Activated CD8-positive, alpha-beta memory T cell treated with anti-CD3 and anti-CD28 coated beads, Interleukin-2, amount 10 ng/mL, durations not matched to agents 7 days and 5 days (primary cell): ENCODE results near the gene EVL. TPM values are rescaled to one million over a fixed set of nuclear protein-coding genes. Genes with fewer than 3 reads are reported as not detected.
A peak's percentile ranks its signal among the peaks of the same experiment; 100 is the strongest.
"Not testable (repeated sequence)": the region's sequence is repeated elsewhere in the genome, so short reads cannot be mapped to it uniquely, and the experiment has no call there.

Experiments
- ATAC-seq: fragments of 150-1000 bp; cut with Tn5 transposase; one replicate; pipeline ENCODE4 v1.10.0; 2021; ENCODE audit warnings: moderate library complexity
- CTCF ChIA-PET: fragments of 350-600 bp; sonication (Branson Sonifier 250); formaldehyde crosslinking; loops from one replicate; lab custom pipeline; 2021; ENCODE audit warnings: antibody characterized with exemption; lab: Charles Lee
- DNase-seq: peaks from one replicate; pipeline ENCODE4 v3.0.0-alpha.2; 2020
- H3K27ac Mint-ChIP-seq: one replicate; pipeline ENCODE4 v1.8.0; 2021; ENCODE audit warnings: mild to moderate bottlenecking, mixed read lengths
- H3K27me3 Mint-ChIP-seq: one replicate; pipeline ENCODE4 v1.8.0; 2021; ENCODE audit warnings: mixed read lengths
- H3K36me3 Mint-ChIP-seq: one replicate; pipeline ENCODE4 v1.8.0; 2021; ENCODE audit warnings: mild to moderate bottlenecking, mixed read lengths
- H3K4me1 Mint-ChIP-seq: one replicate; pipeline ENCODE4 v1.8.0; 2021; ENCODE audit warnings: mixed read lengths
- H3K4me3 Mint-ChIP-seq: one replicate; pipeline ENCODE4 v1.8.0; 2021; ENCODE audit warnings: mild to moderate bottlenecking, moderate library complexity, mixed read lengths
- H3K9me3 Mint-ChIP-seq: one replicate; pipeline ENCODE4 v1.8.0; 2022; ENCODE audit warnings: low read depth, mixed read lengths
- total RNA-seq, 2 experiments: library from RNA; stranded (reverse); gene quantifications; one replicate each; pipeline ENCODE4 v1.2.3, GENCODE V29; 2021

Gene EVL, protein sequence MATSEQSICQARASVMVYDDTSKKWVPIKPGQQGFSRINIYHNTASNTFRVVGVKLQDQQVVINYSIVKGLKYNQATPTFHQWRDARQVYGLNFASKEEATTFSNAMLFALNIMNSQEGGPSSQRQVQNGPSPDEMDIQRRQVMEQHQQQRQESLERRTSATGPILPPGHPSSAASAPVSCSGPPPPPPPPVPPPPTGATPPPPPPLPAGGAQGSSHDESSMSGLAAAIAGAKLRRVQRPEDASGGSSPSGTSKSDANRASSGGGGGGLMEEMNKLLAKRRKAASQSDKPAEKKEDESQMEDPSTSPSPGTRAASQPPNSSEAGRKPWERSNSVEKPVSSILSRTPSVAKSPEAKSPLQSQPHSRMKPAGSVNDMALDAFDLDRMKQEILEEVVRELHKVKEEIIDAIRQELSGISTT
- total RNA-seq = 100 to 1,000 TPM; 774 to 910 TPM

DNA sequence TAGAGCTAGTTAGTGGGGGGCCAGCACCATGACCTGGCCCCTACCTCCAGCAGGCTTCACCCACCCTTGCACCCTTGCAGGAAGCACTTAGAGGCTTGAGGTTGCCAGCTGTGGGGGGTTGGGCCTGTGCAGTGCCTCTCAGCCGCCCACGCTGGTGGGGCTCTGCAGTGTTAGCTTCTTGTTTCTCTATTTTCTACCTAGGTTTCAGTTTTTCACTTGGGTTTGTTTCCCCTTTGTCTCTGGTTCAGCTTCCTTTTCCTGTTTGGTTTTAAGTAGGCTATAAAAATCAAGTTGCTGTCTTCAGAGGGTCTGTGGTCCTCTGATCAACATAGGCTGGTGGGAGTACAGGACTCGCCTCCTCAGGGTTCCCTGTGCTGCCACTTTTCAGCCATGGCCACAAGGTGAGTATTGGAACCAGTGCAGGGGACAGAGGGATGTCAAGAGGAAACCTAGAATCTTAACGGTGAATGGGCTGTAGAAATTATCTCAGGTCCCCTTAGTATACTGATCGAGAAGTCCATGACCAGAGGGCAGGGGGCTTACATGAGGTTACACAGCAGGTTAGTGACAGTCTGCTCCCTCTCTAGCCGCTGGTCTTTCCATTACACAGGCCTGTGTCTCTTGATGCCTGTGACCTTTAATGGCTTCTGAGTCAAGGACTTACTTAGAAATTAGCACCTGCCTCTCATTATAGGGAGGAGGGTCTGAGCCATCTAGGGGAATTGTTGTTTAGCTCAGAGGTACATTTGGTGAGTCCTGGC is at the start of gene EVL:
TSS of gene EVL (plus strand) at position 312 of the 761 bp plus-strand sequence. CDS start at position 391, 79 bp downstream.
- Mint-ChIP-seq H3K27ac (peak within 1 kb of the TSS; percentile 99), H3K36me3 (peaks cover 43% of the 10 kb centered on the region), H3K9me3 (no peaks in the 10 kb centered on the region), H3K4me3 (peak within 1 kb of the TSS; percentile 97), H3K4me1 (peaks cover 55% of the 10 kb centered on the region), H3K27me3 (no peaks in the 10 kb centered on the region)
- peak; percentile 38 for ATAC-seq
- DNase-seq = peak; percentile 93
- CTCF ChIA-PET = interaction anchor here (1.0 to 25.9 kb wide), 8 partner anchors 4 to 581 kb away, joined by 3 to 607 read pairs (median 14); partner anchors contain the start of gene EVL

DNA sequence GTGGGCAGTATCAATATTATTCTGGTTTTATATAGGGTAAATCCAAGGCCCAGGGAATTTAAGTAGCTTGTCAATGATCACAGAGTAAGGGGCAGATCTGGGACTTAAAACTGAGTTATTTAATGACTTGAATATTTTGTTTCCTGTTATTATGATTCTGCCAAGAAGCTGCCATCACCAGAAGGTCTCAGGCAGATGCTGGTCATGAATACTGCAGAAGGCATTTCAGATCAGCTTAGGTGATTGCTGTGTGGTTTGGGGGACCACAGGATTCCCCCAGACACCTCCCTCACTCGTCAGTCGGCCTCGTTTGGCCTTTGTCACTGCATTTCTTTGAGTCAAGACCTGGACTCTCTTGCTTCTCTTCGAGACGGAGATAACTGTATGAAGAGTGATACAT is 47.7 kb upstream of the EVL start:
- H3K9me3 Mint-ChIP-seq = no peaks in the 10 kb centered on the region
- H3K4me3 Mint-ChIP-seq = no peak overlapping the region
- no peaks in the 10 kb centered on the region for H3K27me3 Mint-ChIP-seq
- ATAC-seq (no peak), DNase-seq (no peak)
- CTCF ChIA-PET = interaction anchor here (0.6 to 2.5 kb wide), 2 partner anchors 56 to 176 kb away, joined by 4 to 8 read pairs; no protein-coding TSS in a partner anchor
- peaks cover 3% of the 10 kb centered on the region for H3K4me1 Mint-ChIP-seq
- peaks cover 1% of the 10 kb centered on the region for H3K36me3 Mint-ChIP-seq
- H3K27ac Mint-ChIP-seq = no peak overlapping the region

DNA sequence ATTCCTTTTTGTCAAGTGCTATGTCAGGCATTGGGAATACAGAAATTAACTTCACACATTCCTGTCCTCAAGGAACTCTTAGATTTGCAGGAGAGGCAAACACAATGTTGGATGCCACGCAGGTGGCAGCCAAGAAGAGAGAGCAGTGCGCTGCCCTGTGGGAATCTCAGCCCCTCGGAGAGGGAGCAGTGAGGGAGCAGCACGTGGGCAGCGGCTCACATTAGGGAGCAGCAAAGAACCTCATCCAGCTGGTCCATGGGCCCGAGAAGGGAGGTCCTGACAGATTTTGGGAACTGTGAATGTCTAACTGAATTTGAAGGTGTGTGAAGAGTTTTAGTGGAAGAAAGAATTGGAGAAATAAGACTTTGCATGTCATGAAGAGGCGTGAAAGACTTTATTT is 47.2 kb upstream of the EVL start:
- CTCF ChIA-PET = no interaction called here
- Mint-ChIP-seq H3K4me3 (no peak overlapping the region), H3K27me3 (no peaks in the 10 kb centered on the region), H3K9me3 (no peaks in the 10 kb centered on the region), H3K4me1 (no peaks in the 10 kb centered on the region), H3K36me3 (peaks cover under 1% of the 10 kb centered on the region), H3K27ac (no peak overlapping the region)
- ATAC-seq (no peak), DNase-seq (no peak)

DNA sequence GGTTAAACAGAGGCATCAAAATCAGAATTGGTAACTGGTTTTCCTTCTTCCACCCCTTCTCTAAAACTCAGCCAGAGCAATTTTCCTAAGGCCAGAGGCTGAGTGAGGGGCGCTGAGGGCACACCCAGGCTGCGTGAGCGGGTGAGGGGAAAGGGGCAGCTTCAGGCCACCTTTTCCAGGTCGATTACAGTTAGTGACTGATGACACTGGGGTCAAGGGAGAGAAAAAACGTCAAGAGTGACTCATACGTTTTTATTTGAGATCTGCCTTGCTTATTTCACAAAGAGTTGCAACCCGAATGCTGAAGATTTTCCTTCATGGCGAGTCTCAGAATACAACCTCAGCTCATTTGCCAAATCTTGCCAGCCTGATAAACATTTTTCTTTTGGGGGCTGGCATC is 46.7 kb upstream of the EVL start:
- Mint-ChIP-seq H3K27me3 (no peaks in the 10 kb centered on the region), H3K4me1 (no peaks in the 10 kb centered on the region), H3K9me3 (no peaks in the 10 kb centered on the region), H3K36me3 (no peaks in the 10 kb centered on the region), H3K27ac (no peak overlapping the region), H3K4me3 (no peak overlapping the region)
- CTCF ChIA-PET = interaction anchor here (1.2 kb wide), 1 partner anchor 175 kb away, joined by 3 read pairs; no protein-coding TSS in a partner anchor
- ATAC-seq = no peak
- no peak for DNase-seq

DNA sequence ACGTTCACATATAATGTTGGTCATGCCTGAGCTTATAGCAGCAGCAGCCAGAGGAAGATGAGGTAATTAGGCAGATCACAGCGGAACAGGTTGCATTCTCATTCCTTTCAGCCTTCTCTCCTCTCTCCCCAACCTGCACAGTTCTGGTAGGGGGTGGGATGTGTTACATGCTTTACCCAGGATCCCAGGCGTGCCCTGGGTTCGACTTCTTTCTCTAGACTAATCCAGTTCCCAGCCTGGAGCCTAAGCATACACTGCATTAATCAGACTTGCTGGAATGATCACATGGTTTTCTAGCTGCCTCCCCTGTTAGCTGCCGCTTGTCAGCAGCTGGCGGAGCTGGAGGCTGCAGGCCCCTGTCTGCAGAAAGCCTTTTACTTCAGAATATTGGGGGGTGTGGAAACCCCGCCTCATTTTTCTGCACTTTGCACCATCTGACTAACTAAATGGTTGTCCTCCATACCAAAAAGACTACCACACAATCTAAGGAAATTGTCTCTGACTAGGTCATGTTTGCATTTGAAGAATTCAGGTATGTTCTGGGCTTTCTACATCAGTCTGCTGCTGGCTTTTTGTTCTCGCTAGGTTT is 46.0 kb upstream of the EVL start:
- no peaks in the 10 kb centered on the region for H3K9me3 Mint-ChIP-seq
- H3K27me3 Mint-ChIP-seq = no peaks in the 10 kb centered on the region
- H3K36me3 Mint-ChIP-seq = no peaks in the 10 kb centered on the region
- no peak overlapping the region for H3K4me3 Mint-ChIP-seq
- CTCF ChIA-PET = interaction anchor here (1.2 kb wide), 1 partner anchor 174 kb away, joined by 3 read pairs; no protein-coding TSS in a partner anchor
- peaks cover 2% of the 10 kb centered on the region for H3K4me1 Mint-ChIP-seq
- no peak overlapping the region for H3K27ac Mint-ChIP-seq
- ATAC-seq (no peak), DNase-seq (no peak)

DNA sequence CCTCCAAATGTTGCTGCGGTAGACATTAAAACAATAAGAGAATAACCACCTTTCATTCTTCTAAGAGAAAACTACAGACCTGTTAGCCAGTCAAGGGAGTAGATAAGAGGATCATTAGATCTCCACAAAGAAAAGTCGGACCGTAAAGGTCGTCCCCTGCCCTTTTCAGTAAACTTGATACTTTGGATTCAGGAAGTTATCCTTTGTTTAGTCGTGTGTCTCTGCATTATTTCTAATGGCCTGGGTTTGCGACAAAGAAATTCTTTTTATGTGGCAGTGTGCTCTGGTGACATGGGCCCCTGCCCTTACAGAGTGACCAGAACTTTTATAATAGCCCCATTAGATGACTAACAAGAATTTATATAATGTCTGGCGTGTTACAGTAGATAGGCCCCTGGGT is 44.6 kb upstream of the EVL start:
- Mint-ChIP-seq H3K9me3 (no peaks in the 10 kb centered on the region), H3K27ac (no peak overlapping the region), H3K4me1 (peaks cover 10% of the 10 kb centered on the region), H3K27me3 (no peaks in the 10 kb centered on the region), H3K4me3 (no peak overlapping the region), H3K36me3 (no peaks in the 10 kb centered on the region)
- CTCF ChIA-PET = interaction anchor here (1.1 kb wide), 1 partner anchor 26 kb away, joined by 3 read pairs; no protein-coding TSS in a partner anchor
- DNase-seq = no peak
- no peak for ATAC-seq

DNA sequence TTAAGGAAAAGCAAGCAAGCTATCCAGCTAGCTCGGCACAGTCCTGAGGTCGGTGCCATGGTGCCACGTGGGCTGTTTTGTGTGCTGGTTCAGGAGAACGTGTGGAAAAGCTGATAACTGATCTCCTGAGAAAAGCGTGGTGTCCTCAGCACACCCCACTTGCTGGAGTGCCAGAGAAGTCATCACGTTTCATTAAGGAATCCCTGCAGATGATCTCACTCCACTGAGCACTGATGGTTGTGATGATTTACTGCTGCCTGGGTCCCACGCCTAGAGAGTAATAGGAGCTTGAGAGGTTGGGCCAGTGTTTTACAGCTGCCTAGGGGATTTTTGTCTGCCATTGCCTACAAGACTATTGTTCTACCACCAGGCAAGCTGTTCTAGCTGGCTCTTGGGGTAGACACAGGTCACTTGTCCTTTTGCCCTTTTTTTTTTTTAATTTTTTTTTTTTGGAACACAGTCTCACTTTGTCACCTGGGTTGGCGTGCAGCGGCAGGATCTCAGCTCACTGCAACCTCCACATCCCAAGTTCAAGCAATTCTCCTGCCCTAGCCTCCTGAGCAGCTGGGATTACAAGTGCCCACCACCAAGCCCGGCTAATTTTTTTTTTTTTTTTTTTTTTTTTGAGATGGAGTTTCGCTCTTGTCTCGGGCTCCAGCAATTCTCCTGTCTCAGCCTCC is 42.3 kb upstream of the EVL start:
- Mint-ChIP-seq H3K9me3 (no peaks in the 10 kb centered on the region), H3K4me3 (no peak overlapping the region), H3K27me3 (no peaks in the 10 kb centered on the region), H3K36me3 (no peaks in the 10 kb centered on the region), H3K4me1 (peaks cover 10% of the 10 kb centered on the region), H3K27ac (no peak overlapping the region)
- ATAC-seq = no peak
- CTCF ChIA-PET = interaction anchor here (0.7 kb wide), 1 partner anchor 30 kb away, joined by 4 read pairs; no protein-coding TSS in a partner anchor
- DNase-seq = no peak

DNA sequence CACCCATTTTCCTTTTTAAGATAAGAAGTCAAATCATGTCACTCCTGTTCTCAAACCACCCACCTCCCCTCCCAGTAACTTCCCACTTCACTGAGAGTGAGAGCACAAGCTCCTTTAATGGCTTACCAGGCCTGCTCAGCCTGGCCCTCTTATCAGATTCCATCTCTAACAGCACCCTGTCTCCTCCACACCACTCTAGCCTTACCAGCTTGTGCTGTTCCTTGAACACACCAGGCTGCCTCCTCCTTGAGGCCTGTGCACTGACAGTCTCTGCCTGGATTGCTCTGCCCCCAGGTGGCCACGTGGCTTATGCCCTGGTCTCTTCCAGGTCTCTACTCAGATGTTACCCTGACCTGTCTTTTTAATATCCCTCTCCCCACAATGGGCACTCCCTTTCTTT is 40.1 kb upstream of the EVL start:
- Mint-ChIP-seq H3K9me3 (no peaks in the 10 kb centered on the region), H3K4me3 (no peak overlapping the region), H3K4me1 (peaks cover 10% of the 10 kb centered on the region), H3K27me3 (no peaks in the 10 kb centered on the region), H3K27ac (no peak overlapping the region), H3K36me3 (no peaks in the 10 kb centered on the region)
- peak; percentile 48 for DNase-seq
- CTCF ChIA-PET = interaction anchor here (0.9 to 1.8 kb wide), 10 partner anchors 8 to 44 kb away, joined by 3 to 7 read pairs (median 4); no protein-coding TSS in a partner anchor
- peak; percentile 79 for ATAC-seq

DNA sequence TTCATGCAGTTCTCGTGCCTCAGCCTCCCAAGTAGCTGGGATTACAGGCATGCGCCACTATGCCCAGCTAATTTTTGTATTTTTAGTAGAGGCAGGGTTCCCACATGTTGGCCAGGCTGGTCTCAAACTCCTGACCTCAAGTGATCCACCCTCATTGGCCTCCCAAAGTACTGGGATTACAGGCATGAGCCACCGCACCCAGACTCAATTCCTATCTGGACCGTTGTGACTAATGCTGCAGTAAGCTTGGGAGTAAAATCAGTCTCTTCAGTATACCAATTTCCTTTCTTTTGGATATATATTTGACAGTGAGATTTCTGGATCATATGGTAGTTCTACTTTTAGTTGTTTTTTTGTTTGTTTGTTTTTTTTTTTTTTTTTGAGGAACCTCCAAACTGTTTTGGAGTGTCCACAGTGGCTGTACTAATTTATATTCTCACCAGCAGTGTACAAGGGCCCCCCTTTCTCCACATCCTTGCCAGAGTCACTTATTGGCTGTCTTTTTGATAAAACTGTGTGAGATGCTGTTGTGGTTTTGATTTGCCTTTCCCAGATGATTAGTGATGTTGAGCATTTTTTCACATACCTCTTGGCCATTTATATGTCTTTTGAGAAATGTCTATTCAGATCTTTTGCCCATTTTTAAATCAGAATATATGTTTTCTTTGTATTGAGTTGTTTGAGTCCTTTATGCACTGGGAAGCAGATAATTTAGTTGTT is 37.3 kb upstream of the EVL start:
- H3K36me3 Mint-ChIP-seq = no peaks in the 10 kb centered on the region
- DNase-seq = no peak
- H3K4me1 Mint-ChIP-seq = peaks cover 10% of the 10 kb centered on the region
- CTCF ChIA-PET = no interaction called here
- H3K27ac Mint-ChIP-seq = no peak overlapping the region
- no peak overlapping the region for H3K4me3 Mint-ChIP-seq
- no peak for ATAC-seq
- no peaks in the 10 kb centered on the region for H3K9me3 Mint-ChIP-seq
- no peaks in the 10 kb centered on the region for H3K27me3 Mint-ChIP-seq

DNA sequence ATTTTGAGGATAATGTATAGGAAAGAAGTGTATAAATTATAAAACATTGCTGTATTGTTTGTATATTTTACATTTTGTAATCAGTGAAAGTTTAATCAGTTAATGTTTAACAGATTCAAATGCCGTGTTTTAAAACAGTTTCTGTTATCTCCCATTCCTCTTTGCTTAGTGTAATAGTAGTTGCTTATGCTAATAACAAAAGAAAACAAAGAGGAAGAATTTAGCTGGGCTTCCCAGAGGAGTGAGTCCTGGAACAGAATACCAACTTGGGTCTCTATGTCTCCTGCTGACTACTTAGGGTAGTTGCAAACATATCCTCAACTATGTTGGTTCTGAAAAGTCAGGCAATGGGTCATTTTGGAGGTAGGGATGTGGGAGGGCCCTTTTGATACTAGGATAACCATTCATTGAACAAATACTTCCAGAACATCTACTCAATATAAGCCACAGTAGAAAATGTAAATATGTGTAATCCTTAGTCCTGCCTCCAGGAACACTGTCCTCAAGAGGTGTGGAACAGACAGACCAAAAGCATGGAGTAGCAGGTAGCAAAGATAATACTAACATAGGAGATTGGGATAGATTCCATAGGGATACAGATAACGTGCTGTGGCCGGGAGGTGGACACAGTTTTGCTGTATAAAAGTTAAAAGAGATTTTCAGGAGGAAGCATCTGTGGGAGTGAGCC is 36.1 kb upstream of the EVL start:
- CTCF ChIA-PET = no interaction called here
- no peak for ATAC-seq
- H3K27ac Mint-ChIP-seq = no peak overlapping the region
- peaks cover 10% of the 10 kb centered on the region for H3K4me1 Mint-ChIP-seq
- no peak overlapping the region for H3K4me3 Mint-ChIP-seq
- no peaks in the 10 kb centered on the region for H3K36me3 Mint-ChIP-seq
- no peak for DNase-seq
- H3K27me3 Mint-ChIP-seq = no peaks in the 10 kb centered on the region
- no peaks in the 10 kb centered on the region for H3K9me3 Mint-ChIP-seq

DNA sequence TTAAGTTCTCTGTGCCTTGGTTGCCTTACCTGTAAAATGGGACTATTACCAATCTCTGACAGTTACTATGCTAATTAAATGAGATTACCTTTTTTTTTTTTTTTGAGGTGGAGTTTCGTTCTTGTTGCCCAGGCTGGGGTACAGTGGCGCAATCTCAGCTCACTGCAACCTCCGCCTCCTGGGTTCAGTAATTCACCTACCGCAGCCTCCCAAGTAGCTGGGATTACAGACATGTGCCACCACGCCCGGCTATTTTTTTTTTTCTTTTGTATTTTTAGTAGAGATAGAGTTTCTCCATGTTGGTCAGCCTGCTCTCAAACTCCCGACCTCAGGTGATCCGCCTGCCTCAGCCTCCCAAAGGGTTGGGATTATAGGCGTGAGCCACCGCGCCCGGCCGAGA is 35.2 kb upstream of the EVL start:
- not testable (repeated sequence) for H3K9me3 Mint-ChIP-seq, H3K36me3 Mint-ChIP-seq

More for the DNA sequence above, 35.2 kb upstream of the EVL start:
- H3K4me3 Mint-ChIP-seq, H3K27ac Mint-ChIP-seq, H3K27me3 Mint-ChIP-seq, H3K4me1 Mint-ChIP-seq, DNase-seq, ATAC-seq, CTCF ChIA-PET: not testable (repeated sequence)
